Ascending aorta (tissue), 2 donors: ENCODE data around the gene ERICH6B. TPM values are rescaled to one million over a fixed set of nuclear protein-coding genes. Genes with fewer than 3 reads are reported as not detected.

ENCODE experiments used
- DNase-seq, 2 donors: peaks; one replicate each; pipeline ENCODE4 v3.0.0-alpha.2; 2019; ENCODE audit warnings: low spot score in 2 of 2
- H3K27ac ChIP-seq, 2 donors: fragments of 200-600 bp; sonication (generic); one replicate each; pipeline ENCODE4 v1.5.1; 2016 to 2017; ENCODE audit warnings: mild to moderate bottlenecking in 1 of 2
- H3K27me3 ChIP-seq: fragments of 200-600 bp; sonication (generic); one replicate; pipeline ENCODE4 v1.5.1; 2017
- H3K36me3 ChIP-seq, 2 donors: fragments of 200-600 bp; sonication (generic); one replicate each; pipeline ENCODE4 v1.5.1; 2016
- H3K4me1 ChIP-seq, 2 donors: fragments of 200-600 bp; sonication (generic); one replicate each; pipeline ENCODE4 v1.5.1; 2016 to 2017; ENCODE audit warnings: mild to moderate bottlenecking in 1 of 2
- H3K4me3 ChIP-seq, 2 donors: fragments of 200-600 bp; sonication (generic); one replicate each; pipeline ENCODE4 v1.5.1; 2016 to 2017; ENCODE audit warnings: mild to moderate bottlenecking in 1 of 2
- H3K9me3 ChIP-seq, 2 donors: fragments of 200-600 bp; sonication (generic); one replicate each; pipeline ENCODE4 v1.5.1; 2016
- CTCF ChIP-seq, 3 experiments: fragments of 200-600 bp in 2 of 3; fragments of 450-650 bp in 1 of 3; sonication (generic) in 2 of 3; IDR thresholded peaks; one replicate each; pipeline ENCODE4 v1.5.1; 2016 to 2019; ENCODE audit warnings: antibody characterized with exemption in 3 of 3, mild to moderate bottlenecking in 1 of 3, moderate library complexity in 1 of 3
- intact Hi-C: fragments of 100-400 bp; cut with DNase I; formaldehyde crosslinking; loops from one replicate; pipeline ENCODE4 v1.15.1; 2023
- total RNA-seq: library from RNA; depleted of rRNA; stranded (reverse); fragments of >200 nt; gene quantifications from one replicate; pipeline ENCODE4 v1.1.0, GENCODE V29; 2016

Gene ERICH6B
- total RNA-seq, 1 donor from 2014 or later: not detected

GRCh38 chr13:45596800-45597475 is 18.6 kb downstream of the ERICH6B start:
- no peak for DNase-seq

GRCh38 chr13:45595965-45596364 is 19.6 kb downstream of the ERICH6B start:
- intact Hi-C loops: no loop called here
- H3K27me3 ChIP-seq: no peaks in the 10 kb centered on the region
- H3K36me3 ChIP-seq: no peaks in the 10 kb centered on the region
- no peak overlapping the region for H3K27ac ChIP-seq
- DNase-seq: no peak
- no peak for TF ChIP-seq CTCF (IDR thresholded peaks at IDR 0.05)
- H3K9me3 ChIP-seq: no peaks in the 10 kb centered on the region
- H3K4me3 ChIP-seq: no peak overlapping the region
- H3K4me1 ChIP-seq: no peaks in the 10 kb centered on the region

More at GRCh38 chr13:45596800-45597475, 18.6 kb downstream of the ERICH6B start:
- intact Hi-C loops: no loop called here
- no peaks in the 10 kb centered on the region for H3K27me3 ChIP-seq
- H3K36me3 ChIP-seq: no peaks in the 10 kb centered on the region
- TF ChIP-seq CTCF (IDR thresholded peaks at IDR 0.05): no peak
- no peak overlapping the region for H3K4me3 ChIP-seq
- no peaks in the 10 kb centered on the region for H3K4me1 ChIP-seq
- H3K9me3 ChIP-seq: no peaks in the 10 kb centered on the region
- no peak overlapping the region for H3K27ac ChIP-seq

- no peak overlapping the region for H3K27ac ChIP-seq
- DNase-seq: no peak
Measured at GRCh38 chr13:45594764-45595163, 20.8 kb downstream of the ERICH6B start.

GRCh38 chr13:45594227-45594626 is 21.3 kb downstream of the ERICH6B start:
- TF ChIP-seq CTCF (IDR thresholded peaks at IDR 0.05): no peak
- Histone ChIP-seq H3K27ac (no peak overlapping the region), H3K9me3 (no peaks in the 10 kb centered on the region), H3K36me3 (no peaks in the 10 kb centered on the region), H3K4me1 (no peaks in the 10 kb centered on the region), H3K27me3 (no peaks in the 10 kb centered on the region), H3K4me3 (no peak overlapping the region)
- intact Hi-C loops: no loop called here
- DNase-seq: no peak

More at GRCh38 chr13:45594764-45595163, 20.8 kb downstream of the ERICH6B start:
- intact Hi-C loops: no loop called here
- Histone ChIP-seq H3K4me1 (no peaks in the 10 kb centered on the region), H3K36me3 (no peaks in the 10 kb centered on the region), H3K4me3 (no peak overlapping the region), H3K9me3 (no peaks in the 10 kb centered on the region), H3K27me3 (no peaks in the 10 kb centered on the region)
- TF ChIP-seq CTCF (IDR thresholded peaks at IDR 0.05): no peak

GRCh38 chr13:45592758-45593157 is 22.8 kb downstream of the ERICH6B start:
- no peak overlapping the region for H3K27ac ChIP-seq
- DNase-seq: no peak
- intact Hi-C loops: no loop called here
- no peaks in the 10 kb centered on the region for H3K27me3 ChIP-seq
- H3K9me3 ChIP-seq: no peaks in the 10 kb centered on the region
- no peaks in the 10 kb centered on the region for H3K36me3 ChIP-seq
- H3K4me3 ChIP-seq: no peak overlapping the region
- H3K4me1 ChIP-seq: no peaks in the 10 kb centered on the region
- TF ChIP-seq CTCF (IDR thresholded peaks at IDR 0.05): no peak
